NOMO-1 treated with DMSO at 0.1 percent for 48 hours (cell line): Measurements from ENCODE around the gene CGA.
"Not testable (repeated sequence)": the region's sequence is repeated elsewhere in the genome, so short reads cannot be mapped to it uniquely, and the experiment has no call there.

Experiments used
- DNase-seq: peaks from one replicate; lab custom pipeline; 2025; ENCODE audit not compliant: unreplicated experiment; lab: John Stamatoyannopoulos, UW

CGA gene

DNA sequence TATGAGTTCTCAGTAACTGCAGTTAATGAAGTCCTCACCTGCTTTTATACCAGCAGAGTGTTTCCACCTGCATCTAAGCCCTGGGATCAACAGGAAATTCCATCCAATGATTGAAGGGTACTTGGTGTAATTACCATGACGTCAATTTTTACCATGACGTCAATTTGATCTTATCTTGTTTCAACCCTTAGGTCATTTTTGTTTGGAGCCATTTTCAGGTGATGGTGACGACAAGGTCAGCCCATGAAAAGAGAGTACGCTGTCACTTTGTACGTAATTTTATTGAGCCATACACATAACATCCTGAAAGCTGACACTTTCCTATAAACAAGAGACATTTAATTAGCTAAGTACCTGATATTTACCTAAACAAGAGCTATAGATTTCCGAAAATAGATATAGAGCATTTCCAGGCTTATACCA, at the start of gene CGA:
Gene CGA, minus strand, starts transcription at position 20 of the 423 bp plus-strand sequence. CDS start 6,906 bp downstream, outside the sequence.
- DNase-seq, result no peak

DNA sequence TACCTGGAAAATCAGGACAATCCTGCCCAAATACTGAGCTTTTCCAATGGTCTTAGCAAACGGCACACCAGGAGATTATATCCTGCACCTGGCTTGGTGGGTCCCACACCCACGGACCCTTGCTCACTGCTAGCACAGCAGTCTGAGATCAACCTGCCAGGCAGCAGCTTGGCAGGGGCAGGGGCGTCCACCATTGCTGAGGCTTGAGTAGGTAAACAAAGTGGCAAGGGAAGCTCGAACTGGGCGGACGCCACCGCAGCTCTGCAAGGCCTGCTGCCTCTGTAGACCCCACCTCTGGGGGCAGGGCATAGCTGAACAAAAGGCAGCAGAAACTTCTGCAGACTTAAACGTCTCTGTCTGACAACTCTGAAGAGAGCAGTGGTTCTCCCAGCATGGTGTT, 45.0 kb upstream of the CGA start:
- not testable (repeated sequence) for DNase-seq

GRCh38 chr6:87139236-87139635, 44.3 kb upstream of the CGA start:
- peak; percentile 41 for DNase-seq

DNA sequence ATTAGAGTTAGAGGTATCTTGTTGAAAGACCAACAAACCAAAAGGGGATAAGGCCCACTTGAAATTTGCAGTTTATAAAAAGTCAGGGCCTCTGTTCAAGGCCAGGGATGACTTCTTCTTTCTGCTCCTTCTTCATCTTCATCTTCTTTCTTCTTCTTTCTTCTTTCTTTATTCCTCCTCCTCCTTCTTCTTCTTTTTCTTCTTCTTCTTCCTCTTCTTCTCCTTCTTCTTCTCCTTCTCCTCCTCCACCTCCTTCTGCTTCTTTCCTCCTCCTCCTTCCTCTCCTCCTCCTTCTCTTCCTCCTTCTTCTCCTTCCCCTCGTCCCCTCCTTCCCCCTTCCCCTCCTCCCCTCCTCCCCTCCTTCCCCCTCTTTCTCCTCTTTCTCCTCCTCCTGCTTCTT, 42.1 kb upstream of the CGA start:
- DNase-seq, result no peak

GRCh38 chr6:87127737-87128136, 32.8 kb upstream of the CGA start:
- no peak for DNase-seq

GRCh38 chr6:87126501-87126900, 31.6 kb upstream of the CGA start:
- no peak for DNase-seq

- no peak for DNase-seq
These were observed 29.2 kb upstream of the CGA start for GRCh38 chr6:87124074-87124473.

DNA sequence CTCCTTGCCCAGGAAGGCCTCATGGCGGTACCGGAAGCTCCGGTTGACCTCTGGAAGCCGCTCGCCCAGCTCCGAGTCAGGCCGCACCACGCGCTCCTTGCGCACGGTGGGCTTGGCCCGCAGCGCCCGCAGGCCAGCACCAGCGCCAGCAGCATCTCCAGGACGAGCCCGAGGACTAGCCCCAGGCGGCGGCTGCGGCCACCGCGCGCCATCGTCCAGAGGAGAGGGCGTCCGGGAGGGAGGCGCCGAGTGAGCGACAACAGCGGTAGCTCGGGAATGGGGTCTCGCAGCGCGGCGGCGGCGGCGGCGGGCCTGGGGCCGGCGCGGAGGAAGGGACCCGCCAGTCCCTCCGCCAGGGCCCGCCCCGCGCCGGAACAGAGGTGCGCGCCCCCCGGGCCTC, 27.6 kb upstream of the CGA start:
- DNase-seq, result no peak

DNA sequence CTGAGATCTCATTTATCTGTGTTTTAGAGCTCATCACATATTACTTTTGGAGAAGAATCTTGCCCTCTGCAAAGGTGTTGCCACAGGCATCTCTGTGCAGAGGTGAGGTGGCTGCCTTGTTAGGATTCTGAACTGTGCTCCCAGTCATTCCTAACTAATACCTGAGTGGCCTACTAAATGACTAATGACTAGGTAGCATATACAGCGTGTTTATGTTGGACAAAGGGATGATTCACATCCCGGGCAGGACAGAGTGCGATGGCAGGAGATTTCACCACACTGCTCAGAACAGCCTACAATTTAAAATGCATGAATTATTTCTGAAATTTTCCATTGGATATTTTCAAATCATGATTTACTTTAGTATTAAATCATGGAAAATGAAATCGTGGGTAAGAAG, 23.1 kb upstream of the CGA start:
- no peak for DNase-seq

GRCh38 chr6:87116922-87117321, 22.0 kb upstream of the CGA start:
- no peak for DNase-seq

DNA sequence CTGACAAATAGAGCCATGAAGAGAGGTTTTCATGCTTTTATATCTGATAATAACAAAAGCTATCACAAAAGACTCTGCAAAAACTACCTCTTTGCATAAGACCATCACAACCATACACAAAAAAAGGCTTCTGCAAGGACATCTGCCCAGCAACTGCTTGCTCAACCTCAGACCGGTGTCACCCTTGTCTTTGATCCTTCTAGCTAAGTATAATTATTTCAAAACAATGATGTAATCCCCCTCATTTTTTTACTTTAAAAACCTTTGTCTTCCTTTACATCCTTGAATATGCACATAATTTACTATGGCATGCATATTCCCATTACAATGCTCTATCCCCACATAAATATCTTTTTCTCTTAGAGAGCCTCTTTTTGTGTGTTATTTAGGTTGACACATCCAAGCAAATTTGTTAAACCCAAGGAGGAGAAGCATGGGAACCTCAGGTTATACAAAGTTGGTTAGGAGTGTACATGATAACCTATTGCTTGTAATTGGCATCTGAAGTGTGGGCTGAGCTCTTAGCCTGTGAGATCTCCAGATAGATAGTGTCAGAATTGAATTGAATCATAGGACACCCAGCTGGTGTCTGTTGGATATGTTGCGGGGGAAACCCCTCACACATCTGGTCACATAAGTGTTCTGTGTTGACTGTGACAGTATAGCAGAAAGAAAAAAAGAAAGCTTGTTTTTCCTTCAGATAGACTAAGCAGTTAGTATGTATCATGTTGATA, 20.7 kb upstream of the CGA start:
- DNase-seq, result peak; percentile 25

DNA sequence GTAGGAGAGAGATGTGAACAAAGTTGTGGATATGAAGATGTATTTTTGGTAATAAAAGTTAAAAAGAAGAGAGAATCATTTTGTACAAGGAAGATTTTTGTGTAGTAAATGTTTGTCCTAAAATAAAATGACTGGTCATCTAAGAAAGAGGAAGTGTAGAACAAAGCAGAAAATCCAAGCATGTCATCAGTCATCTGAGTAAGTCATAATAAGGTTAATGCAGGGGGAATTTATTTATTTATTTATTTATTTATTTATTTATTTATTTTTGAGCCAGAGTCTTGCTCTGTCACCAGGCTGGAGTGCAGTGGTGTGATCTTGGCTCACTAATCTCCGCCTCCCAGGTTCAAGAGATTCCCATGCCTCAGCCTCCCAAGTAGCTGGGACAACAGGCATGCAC, 15.7 kb upstream of the CGA start:
- DNase-seq, result peak; percentile 54

GRCh38 chr6:87105823-87106222, 10.9 kb upstream of the CGA start:
- no peak for DNase-seq

- DNase-seq, result no peak
These were observed 9.8 kb upstream of the CGA start for GRCh38 chr6:87104667-87105066.

DNA sequence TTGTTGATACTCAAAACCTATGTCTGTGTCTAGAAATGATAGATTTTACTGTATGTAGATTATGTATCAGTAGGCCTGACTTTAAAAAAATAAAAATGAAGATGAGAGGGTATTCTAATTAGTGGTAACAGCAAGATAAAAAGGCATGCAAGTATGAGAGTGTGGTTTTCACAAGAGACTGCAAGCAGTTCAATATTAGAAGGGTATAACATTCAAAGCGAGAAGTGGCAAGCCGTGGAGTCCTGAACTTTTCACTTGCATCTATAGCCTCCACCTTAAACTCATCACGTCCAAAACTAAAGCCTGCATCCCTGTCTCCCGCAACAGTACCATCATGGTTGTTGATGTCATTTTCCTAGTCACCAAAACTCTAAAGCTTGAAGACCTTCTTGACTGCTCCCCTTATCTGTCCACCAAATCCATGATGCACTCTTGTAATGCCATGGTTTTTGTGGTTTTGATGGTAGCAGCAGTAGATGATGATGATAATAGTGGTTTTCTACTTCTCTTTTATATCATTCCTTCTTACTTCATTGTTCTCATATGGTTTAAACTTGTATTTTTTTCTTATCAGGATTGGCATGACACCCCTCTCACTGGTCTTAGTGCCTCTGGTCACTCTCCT, 9.2 kb upstream of the CGA start:
- no peak for DNase-seq

DNA sequence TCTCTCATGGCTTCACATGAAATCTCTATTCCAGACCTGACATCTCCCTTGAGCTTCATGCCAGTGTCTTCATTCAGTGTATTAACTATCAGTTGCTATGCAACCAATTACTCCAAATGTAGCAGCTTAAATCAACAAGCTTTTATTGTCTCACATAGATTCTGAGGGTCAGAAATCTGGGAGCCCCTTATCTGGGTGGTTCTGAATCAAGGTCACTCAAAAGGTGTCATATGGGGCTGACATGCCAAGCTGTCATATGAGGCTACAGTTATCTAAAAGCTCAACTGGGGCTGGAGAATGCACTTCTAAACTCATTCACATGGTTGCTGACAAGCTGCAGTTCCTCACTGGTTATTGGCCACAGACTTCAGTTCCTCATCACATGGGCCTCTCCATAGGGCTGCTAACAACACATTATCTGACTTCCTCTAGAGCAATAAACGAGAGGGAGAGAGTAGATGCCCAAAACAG, 7.3 kb upstream of the CGA start:
- peak; percentile 61 for DNase-seq

DNA sequence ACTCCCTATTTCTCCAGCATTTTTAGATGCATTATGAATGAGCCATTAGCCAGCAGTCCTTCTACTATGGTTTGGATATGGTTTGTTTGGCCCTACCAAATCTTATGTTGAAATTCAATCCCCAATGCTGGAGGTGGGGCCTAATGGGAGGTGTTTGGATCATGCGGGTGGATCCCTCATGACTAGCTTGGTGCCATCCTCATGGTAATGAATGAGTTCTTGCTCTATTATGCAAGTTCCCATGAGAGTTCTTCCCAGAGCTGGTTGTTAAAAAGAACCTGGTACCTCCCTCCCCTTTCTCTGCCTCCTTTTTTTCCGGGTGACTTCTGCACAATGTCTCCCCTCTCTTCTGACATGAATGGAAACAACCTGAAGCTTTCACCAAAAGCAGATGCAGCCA, 6.2 kb upstream of the CGA start:
- no peak for DNase-seq

GRCh38 chr6:87100216-87100615, 5.3 kb upstream of the CGA start:
- no peak for DNase-seq

DNA sequence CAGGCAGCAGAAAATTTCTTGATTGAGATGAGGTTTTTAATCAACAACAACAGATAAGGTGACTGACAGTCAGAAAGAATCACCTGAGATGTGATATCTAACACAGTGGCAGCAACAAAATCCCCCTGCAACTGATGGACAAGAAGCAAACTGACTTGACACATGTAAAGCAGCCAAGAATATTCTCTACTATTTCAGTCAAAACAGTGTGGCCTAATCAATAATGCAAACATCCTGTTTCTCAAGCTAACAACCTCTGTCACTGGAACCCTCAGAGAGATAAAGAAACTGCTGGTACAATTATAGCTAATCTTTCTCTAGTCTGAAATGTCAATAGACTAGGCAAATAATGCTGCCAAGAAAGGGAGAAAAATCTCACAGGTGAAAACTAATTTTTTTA, 4.6 kb upstream of the CGA start:
- DNase-seq, result no peak

DNA sequence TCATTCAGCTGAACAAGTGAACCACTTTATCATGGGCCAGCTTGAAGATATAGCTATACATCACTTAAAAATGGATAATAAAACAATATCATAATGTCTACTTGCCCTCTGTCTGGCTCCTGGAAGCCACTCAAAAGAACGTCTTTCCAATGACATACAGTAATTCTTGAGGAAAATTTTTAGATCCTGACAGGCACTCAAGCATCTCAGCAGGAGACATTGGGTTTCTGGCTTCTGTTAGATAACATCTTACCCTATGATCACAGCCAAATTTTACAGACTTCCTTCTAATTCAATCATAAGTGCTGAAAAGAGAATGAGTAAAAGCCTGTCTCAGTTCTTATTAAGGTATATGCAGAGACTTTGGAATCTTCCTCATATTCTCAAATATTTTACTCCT, 330 bp downstream of the CGA start:
- DNase-seq, result no peak

DNA sequence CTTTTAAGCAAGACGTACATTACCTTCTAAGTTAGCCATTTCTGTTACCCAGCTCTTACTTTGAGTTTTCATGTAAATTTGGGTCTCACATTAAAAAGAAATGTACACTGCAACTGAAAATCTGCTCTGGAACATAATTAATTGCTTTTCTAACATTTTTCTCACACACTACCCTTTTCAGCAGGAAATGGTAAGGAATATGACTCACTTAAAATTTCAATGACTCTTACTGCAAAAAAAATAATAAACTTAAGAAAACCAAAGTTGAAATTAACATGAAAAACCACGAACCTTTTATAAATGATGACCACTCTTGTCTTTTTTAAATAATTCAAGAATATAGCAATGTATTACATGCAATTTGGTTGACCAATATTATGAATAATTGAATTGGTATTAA, 1.3 kb downstream of the CGA start:
- DNase-seq, result peak; percentile 4

DNA sequence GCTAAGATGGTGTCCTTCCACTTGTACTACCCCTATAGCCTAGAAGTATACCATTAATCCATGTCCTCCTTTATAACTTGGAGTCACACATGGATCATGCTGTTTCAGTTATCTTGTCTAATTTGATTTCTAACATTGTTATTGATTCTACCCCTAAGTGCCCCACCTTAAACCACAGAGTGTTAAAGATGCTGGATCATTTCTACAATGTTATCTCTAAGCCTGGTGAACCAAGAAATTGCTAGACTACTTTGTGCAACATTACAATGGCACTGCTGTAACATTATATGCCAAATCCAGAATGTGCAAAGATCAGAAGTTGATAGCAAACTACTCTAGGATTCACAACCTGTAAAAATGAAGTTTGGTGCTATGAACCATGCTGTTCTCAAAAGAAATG, 1.7 kb downstream of the CGA start:
- DNase-seq, result no peak

- no peak for DNase-seq
These were observed 2.5 kb downstream of the CGA start for GRCh38 chr6:87092435-87092834.
